Immature natural killer cell (primary cell): ENCODE measurements around the gene SIL1. TPM values are rescaled to one million over a fixed set of nuclear protein-coding genes. Genes with fewer than 3 reads are reported as not detected.

Experiments
- DNase-seq, 3 donors: peaks; one replicate each; pipeline ENCODE4 v3.0.0; 2022; ENCODE audit warnings: mixed read lengths in 1 of 3
- H3K27ac Mint-ChIP-seq, 6 donors: one replicate each; pipeline ENCODE4 v1.8.0; 2020; ENCODE audit warnings: mixed read lengths in 6 of 6, mild to moderate bottlenecking in 5 of 6, inconsistent platforms in 4 of 6, moderate library complexity in 3 of 6
- H3K27me3 Mint-ChIP-seq, 3 donors: one replicate each; pipeline ENCODE4 v1.8.0; 2020 to 2021; ENCODE audit warnings: low read depth in 3 of 3, mild to moderate bottlenecking in 3 of 3, mixed read lengths in 3 of 3, moderate library complexity in 3 of 3, inconsistent platforms in 1 of 3
- H3K36me3 Mint-ChIP-seq, 3 donors: one replicate each; pipeline ENCODE4 v1.8.0; 2020; ENCODE audit warnings: mixed read lengths in 3 of 3, inconsistent platforms in 2 of 3, mild to moderate bottlenecking in 2 of 3
- H3K4me1 Mint-ChIP-seq, 2 donors: one replicate each; pipeline ENCODE4 v1.8.0; 2020; ENCODE audit warnings: inconsistent platforms in 2 of 2, mild to moderate bottlenecking in 2 of 2, mixed read lengths in 2 of 2, moderate library complexity in 1 of 2
- H3K4me3 Mint-ChIP-seq, 5 donors: one replicate each; pipeline ENCODE4 v1.8.0; 2020; ENCODE audit warnings: mild to moderate bottlenecking in 5 of 5, mixed read lengths in 5 of 5, inconsistent platforms in 3 of 5, moderate library complexity in 3 of 5
- H3K9me3 Mint-ChIP-seq, 6 donors: one replicate each; pipeline ENCODE4 v1.8.0; 2020; ENCODE audit warnings: mild to moderate bottlenecking in 6 of 6, mixed read lengths in 6 of 6, inconsistent platforms in 4 of 6, moderate library complexity in 3 of 6
- polyA plus RNA-seq, 3 donors: library from polyadenylated mRNA; unstranded; fragments of 300-500 nt; fragmentation: Illumina TruSeq; gene quantifications; one replicate each; pipeline ENCODE4 v1.2.3, GENCODE V29; 2021

SIL1 gene
- polyA plus RNA-seq, 3 donors from 2014 or later, result 22.0 to 22.7 (median 22.1) TPM

DNA sequence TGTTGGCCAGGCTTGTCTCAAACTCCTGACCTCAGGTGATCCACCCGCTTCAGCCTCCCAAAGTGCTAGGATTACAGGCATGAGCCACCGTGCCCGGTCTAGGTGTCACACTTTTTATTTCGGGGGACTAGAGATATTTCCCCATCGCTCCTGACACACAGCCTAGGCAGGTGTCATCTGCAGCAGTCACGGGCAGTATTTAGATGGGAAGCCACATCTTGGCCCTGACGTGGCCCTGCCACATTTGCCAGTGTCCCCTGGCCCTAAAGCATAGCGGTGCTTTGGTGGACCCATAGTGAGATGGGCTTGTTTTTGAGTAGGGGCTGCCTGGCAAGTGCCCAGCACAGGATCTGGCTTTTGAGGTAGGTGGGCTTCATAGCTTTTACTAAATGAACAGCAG, 278.0 kb downstream of the SIL1 start:
- Mint-ChIP-seq H3K4me1 (no peaks in the 10 kb centered on the region), H3K27ac (no peak overlapping the region), H3K9me3 (no peaks in the 10 kb centered on the region), H3K27me3 (peaks cover 0 to 2% (median 0%) of the 10 kb centered on the region in 3 donors), H3K4me3 (no peak overlapping the region), H3K36me3 (peaks cover 0 to 8% (median 3%) of the 10 kb centered on the region in 3 donors)
- no peak for DNase-seq

DNA sequence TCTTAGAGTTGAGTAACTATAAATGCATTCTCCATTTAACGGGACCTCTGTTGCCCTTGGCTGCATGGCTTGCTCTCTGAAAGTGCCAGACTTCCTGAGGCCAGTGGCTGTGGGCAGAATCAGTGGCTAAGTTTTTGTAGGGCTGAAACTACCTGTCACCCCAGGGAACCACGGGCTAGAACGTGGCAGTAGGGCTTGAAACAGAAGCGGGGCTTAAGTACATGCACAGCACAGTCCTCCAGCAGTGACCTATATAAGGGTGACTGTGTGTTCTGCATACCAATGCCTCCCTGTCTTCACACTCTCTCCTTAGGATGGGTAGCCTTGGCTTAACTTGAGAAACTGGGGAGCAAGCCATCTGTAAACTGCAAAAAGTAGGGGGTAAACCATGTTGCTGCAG, 279.5 kb downstream of the SIL1 start:
- Mint-ChIP-seq H3K36me3 (peaks cover 0 to 8% (median 0%) of the 10 kb centered on the region in 3 donors), H3K27ac (peak overlapping the region in 1 of 6 donors; percentile 43), H3K9me3 (no peaks in the 10 kb centered on the region), H3K4me3 (no peak overlapping the region), H3K27me3 (peaks cover 0 to 2% (median 0%) of the 10 kb centered on the region in 3 donors), H3K4me1 (no peaks in the 10 kb centered on the region)
- no peak for DNase-seq

DNA sequence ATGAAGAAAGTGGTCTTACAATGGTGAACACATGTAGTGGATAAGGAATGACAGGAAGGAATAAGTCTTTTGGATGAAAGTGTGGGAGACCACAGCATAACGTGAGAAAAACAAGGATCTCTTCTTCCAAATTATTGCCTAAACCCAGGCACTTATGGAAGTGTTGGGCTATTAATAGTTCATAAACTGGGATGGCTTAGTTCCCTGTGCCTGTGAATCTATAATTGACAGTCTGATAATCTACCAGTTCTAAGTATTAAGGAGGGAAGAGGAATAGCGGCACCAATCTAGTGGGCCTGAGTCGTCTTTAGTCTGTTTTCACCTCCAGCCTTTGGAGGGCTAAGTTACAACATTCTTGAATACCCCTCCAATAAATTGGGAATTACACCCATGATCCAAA, 283.8 kb downstream of the SIL1 start:
- Mint-ChIP-seq H3K4me3 (no peak overlapping the region), H3K4me1 (peaks cover 0 to 4% of the 10 kb centered on the region in 2 donors), H3K36me3 (peaks cover 7 to 28% (median 9%) of the 10 kb centered on the region in 3 donors), H3K27ac (no peak overlapping the region), H3K27me3 (peaks cover 0 to 4% (median 2%) of the 10 kb centered on the region in 3 donors), H3K9me3 (peaks cover 0 to 2% (median 0%) of the 10 kb centered on the region in 6 donors)
- no peak for DNase-seq

DNA sequence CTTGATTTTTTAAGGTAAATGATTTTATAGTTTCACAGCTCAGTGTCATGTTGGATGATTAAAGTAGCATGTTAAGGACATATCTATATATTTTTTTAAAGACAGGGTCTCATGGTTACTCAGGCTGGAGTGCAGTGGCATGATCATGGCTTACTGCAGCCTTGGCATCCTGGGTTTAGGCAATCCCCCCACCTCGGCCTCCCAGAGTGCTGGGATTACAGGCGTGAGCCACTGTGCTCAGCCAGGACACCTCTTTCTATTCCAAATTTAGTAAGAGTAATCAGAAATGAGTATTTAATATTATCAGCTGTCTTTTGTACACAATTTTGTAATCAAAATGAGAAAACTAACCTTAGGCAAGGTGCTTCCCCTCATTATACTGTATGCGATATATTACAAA, 284.4 kb downstream of the SIL1 start:
- DNase-seq, result no peak
- peaks cover 0 to 4% of the 10 kb centered on the region in 2 donors for H3K4me1 Mint-ChIP-seq
- H3K4me3 Mint-ChIP-seq, result no peak overlapping the region

DNA sequence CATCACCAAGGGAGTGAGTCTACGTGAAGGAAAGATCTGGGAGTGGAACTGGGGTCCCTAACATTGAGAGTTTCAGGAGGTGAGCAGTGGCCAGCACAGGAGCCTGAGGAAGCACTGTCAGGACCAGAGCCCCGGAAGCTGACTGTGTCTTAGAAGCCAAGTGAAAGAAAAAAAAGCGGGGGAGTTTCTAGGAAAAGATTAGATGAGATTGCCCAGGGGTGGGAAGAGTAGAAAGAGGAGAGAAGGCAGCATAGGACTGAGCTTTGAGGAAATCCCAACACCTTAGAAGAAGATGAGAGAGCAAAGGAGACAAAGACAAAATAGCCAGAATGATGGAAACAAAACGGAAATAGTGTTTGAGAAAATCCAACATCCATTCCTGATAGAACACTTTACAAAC, 286.1 kb downstream of the SIL1 start:
- H3K9me3 Mint-ChIP-seq, result peaks cover 0 to 2% (median 0%) of the 10 kb centered on the region in 6 donors
- H3K27me3 Mint-ChIP-seq, result peaks cover 0 to 4% (median 2%) of the 10 kb centered on the region in 3 donors
- DNase-seq, result no peak
- H3K27ac Mint-ChIP-seq, result no peak overlapping the region
- H3K36me3 Mint-ChIP-seq, result peaks cover 8 to 28% (median 9%) of the 10 kb centered on the region in 3 donors
- no peak overlapping the region for H3K4me3 Mint-ChIP-seq
- peaks cover 0 to 4% of the 10 kb centered on the region in 2 donors for H3K4me1 Mint-ChIP-seq

More for the DNA sequence above, 284.4 kb downstream of the SIL1 start:
- Mint-ChIP-seq H3K27ac (no peak overlapping the region), H3K27me3 (peaks cover 0 to 4% (median 2%) of the 10 kb centered on the region in 3 donors), H3K36me3 (peaks cover 8 to 28% (median 9%) of the 10 kb centered on the region in 3 donors), H3K9me3 (peaks cover 0 to 2% (median 0%) of the 10 kb centered on the region in 6 donors)

DNA sequence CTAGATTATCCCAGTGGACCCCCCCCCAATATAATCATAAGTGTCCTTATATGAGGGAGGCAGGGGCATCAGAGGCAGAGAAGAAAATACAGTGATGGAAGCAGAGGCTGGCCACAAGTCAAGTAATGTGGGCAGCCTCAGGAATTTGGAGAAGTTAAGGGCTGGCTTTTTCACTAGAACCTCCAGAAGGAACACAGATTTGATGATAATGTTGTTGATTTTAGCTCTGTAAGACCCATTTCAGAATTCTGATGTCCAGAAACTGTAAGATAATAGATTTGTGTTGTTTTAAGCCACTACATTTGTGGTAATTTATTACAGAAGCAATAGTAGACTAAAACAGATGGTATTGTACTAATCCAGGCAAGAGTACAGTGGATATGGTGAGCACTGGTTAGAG, 286.7 kb downstream of the SIL1 start:
- Mint-ChIP-seq H3K27ac (no peak overlapping the region), H3K9me3 (peaks cover 0 to 2% (median 0%) of the 10 kb centered on the region in 6 donors), H3K36me3 (peaks cover 8 to 33% (median 12%) of the 10 kb centered on the region in 3 donors), H3K27me3 (peaks cover 0 to 4% (median 2%) of the 10 kb centered on the region in 3 donors), H3K4me1 (peaks cover 0 to 4% of the 10 kb centered on the region in 2 donors), H3K4me3 (no peak overlapping the region)
- no peak for DNase-seq

DNA sequence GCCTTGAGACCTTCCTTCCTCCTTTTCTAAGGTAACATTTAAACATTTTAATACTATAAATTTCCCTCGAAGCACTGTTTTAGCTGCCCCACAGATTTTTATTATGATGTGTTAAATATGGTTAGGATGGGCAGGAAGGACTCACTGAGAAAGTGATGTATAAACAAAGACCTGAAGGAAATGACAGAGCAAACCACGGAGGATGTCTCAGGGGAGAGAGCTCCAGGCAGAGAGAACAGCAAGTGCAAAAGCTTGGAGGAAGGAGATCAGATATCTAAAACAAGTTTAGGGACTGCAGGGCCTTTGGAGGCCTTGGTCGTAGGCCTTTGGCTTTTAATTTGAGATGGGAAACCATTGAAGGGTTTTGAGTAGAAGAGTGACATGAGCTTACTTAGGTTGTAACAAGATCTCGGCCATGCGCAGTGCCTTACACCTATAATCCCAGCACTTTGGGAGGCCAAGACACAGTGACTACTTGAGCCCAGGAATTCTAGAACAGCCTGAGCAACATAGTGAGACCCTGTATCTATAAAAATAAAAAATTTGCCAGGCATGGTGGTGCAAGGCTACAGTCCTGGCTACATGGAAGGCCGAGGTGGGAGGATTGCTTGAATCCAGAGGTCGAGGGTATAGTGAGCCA, 287.5 kb downstream of the SIL1 start:
- no peak for DNase-seq
- H3K9me3 Mint-ChIP-seq, result peaks cover 0 to 2% (median 0%) of the 10 kb centered on the region in 6 donors
- no peak overlapping the region for H3K27ac Mint-ChIP-seq
- peaks cover 0 to 4% (median 2%) of the 10 kb centered on the region in 3 donors for H3K27me3 Mint-ChIP-seq
- peaks cover 12 to 39% (median 12%) of the 10 kb centered on the region in 3 donors for H3K36me3 Mint-ChIP-seq
- no peak overlapping the region for H3K4me3 Mint-ChIP-seq
- peaks cover 0 to 4% of the 10 kb centered on the region in 2 donors for H3K4me1 Mint-ChIP-seq

DNA sequence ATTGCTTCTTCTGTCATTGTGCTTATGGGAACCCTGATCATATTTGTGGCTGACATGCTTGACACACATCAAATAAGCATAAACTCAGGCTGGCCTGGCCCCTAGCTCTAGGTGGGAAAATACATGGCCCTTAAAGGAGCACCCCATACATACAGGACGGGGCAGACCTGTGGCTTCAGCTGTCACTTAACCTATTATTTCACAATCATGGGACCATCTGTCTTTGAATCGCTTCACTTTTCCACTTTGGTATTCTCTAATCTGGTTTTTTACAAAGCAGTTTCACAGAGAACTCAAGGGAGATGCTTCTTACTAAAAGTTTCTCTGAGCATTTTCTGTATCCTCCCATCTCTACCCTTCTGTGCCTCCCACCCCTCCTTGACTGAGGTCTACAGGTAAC, 288.4 kb downstream of the SIL1 start:
- Mint-ChIP-seq H3K9me3 (peaks cover 0 to 2% (median 0%) of the 10 kb centered on the region in 6 donors), H3K4me3 (no peak overlapping the region), H3K4me1 (peaks cover 0 to 4% of the 10 kb centered on the region in 2 donors), H3K36me3 (peaks cover 12 to 43% (median 15%) of the 10 kb centered on the region in 3 donors), H3K27me3 (peaks cover 0 to 2% (median 1%) of the 10 kb centered on the region in 3 donors), H3K27ac (no peak overlapping the region)
- DNase-seq, result no peak

DNA sequence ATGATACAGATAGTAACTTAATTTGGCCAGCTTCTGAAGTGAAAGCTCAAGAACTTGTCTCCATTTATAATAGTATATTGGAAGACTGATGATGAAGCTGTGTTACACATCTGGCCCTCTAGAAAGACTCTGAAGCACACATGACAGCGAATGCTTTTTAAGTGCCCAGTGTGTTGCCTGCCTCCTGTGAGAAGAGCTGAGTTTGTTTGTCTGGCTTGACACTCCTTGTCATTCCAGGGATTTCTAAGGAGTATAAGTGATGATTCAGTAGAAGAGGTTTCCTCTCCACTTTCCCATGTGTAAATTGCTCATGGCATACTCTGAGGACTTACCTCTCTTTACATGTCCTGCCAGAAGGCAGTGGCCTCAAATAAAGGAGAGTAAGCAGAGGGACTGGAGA, 292.6 kb downstream of the SIL1 start:
- Mint-ChIP-seq H3K36me3 (peaks cover 14 to 32% (median 19%) of the 10 kb centered on the region in 3 donors), H3K4me1 (peaks cover 2 to 4% of the 10 kb centered on the region in 2 donors), H3K27me3 (peaks cover 0 to 3% (median 0%) of the 10 kb centered on the region in 3 donors), H3K27ac (no peak overlapping the region), H3K9me3 (peaks cover 0 to 1% (median 0%) of the 10 kb centered on the region in 6 donors), H3K4me3 (no peak overlapping the region)
- DNase-seq, result no peak

DNA sequence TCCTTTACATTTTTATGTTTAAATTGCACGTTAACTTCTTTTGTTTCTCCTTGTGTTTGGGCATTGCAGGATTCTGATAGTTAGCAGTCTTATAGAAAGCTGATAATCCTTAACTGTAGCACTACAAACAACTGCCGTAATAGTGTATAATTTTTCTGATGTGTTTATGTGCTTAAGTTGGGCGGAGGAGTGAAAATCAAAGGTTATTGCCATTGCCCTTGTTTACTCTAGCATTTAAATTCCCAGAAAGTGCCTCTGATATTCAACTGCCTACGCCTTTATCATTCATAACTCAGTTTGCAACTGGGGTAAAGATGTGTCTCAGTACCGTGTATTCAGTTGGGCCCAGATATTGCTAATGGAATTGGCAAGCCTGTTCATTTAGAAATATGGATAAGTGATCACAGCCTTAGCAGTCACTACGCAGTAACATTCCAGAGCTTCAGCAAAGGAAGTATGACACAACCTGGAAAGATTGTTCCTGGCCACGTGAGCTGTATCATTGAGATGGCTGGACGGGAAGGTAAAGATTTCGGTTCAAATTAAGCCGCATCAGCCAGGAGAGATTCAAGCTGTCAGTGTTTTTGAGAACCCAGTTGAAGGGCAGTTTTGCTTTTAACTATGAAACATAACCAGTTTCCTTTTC, 294.9 kb downstream of the SIL1 start:
- Mint-ChIP-seq H3K27me3 (peaks cover 0 to 2% (median 1%) of the 10 kb centered on the region in 3 donors), H3K4me1 (peaks cover 0 to 7% of the 10 kb centered on the region in 2 donors)

DNA sequence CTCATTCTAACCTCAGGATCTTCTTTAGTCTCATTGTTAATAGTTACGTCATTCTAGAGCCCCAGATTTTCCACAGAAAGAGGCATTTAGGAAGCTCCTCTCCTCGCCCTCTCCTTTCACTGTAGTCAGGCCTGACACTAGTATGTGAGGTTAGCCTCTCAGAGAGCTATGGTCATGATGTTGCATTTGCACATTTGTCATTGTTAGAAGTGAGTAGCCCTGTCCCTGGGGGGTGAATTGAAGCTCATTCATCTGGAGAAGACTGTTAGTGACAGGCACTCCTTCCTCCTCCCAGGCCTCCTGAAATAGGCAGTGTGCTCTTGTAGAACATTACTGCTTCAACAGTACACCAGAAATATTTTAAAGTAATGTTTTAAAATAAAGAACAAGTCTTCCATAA, 296.5 kb downstream of the SIL1 start:
- H3K27me3 Mint-ChIP-seq, result peaks cover 0 to 2% (median 1%) of the 10 kb centered on the region in 3 donors
- H3K4me3 Mint-ChIP-seq, result no peak overlapping the region
- peaks cover 0 to 7% of the 10 kb centered on the region in 2 donors for H3K4me1 Mint-ChIP-seq
- DNase-seq, result no peak
- H3K36me3 Mint-ChIP-seq, result peaks cover 6 to 22% (median 11%) of the 10 kb centered on the region in 3 donors
- H3K9me3 Mint-ChIP-seq, result no peaks in the 10 kb centered on the region
- no peak overlapping the region for H3K27ac Mint-ChIP-seq

More for the DNA sequence above, 294.9 kb downstream of the SIL1 start:
- H3K9me3 Mint-ChIP-seq, result no peaks in the 10 kb centered on the region
- no peak for DNase-seq
- no peak overlapping the region for H3K4me3 Mint-ChIP-seq
- H3K27ac Mint-ChIP-seq, result no peak overlapping the region
- H3K36me3 Mint-ChIP-seq, result peaks cover 7 to 24% (median 11%) of the 10 kb centered on the region in 3 donors

DNA sequence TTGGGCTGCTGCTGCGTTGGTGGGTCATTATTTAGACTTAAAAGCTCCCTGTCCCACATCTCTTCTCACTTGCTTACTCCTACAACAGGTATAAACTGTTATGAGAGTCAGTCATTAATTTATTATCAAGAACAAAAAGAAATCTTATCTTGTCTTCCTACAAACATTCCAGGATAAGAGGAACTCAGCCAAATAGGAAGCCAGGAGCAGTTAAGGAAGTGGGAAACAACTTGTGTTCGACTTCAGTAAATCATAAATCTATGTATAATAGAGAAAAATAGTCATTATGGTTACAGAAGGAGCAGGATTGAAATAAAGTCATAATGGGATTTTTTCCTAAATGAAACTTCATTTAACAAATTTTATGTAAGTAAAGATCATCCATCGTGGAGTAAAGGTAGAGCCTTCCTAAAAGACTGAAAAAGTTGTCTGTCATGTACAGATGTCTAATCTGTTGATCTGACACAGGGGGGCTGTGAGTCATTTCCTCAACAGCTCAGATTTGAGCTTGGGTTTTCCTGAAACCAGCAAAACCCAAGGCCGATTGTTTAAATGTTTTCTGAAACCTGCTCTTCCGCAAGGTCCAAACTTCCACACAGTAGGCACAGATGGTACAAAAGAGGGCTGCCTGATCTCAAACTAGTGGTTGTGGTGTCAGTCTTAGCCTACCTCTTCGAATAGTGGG, 297.7 kb downstream of the SIL1 start:
- no peaks in the 10 kb centered on the region for H3K9me3 Mint-ChIP-seq
- peaks cover 0 to 7% of the 10 kb centered on the region in 2 donors for H3K4me1 Mint-ChIP-seq
- H3K27me3 Mint-ChIP-seq, result peaks cover 0 to 2% (median 1%) of the 10 kb centered on the region in 3 donors
- no peak overlapping the region for H3K27ac Mint-ChIP-seq
- DNase-seq, result no peak
- peaks cover 4 to 10% (median 4%) of the 10 kb centered on the region in 3 donors for H3K36me3 Mint-ChIP-seq
- no peak overlapping the region for H3K4me3 Mint-ChIP-seq

DNA sequence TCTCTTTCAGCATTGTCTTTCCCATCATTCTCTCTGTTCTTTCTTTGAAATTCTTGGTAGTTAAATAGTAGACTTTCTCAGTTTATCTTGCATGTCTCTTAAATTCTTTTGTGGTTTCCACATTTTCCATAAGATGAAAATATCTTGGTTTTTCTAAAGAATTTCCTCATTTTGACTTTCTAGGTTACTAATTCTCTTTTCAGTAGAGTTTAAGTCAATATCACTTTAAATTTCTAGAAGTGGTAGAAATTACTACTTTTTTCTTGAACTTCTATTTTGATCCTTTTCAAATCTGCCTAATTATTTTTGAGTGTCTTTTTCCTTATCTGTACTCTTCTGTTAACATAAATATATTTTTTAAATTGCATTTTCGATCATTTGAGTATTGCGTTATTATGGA, 299.4 kb downstream of the SIL1 start:
- Mint-ChIP-seq H3K27ac (no peak overlapping the region), H3K27me3 (peaks cover 0 to 2% (median 1%) of the 10 kb centered on the region in 3 donors), H3K4me1 (peaks cover 0 to 7% of the 10 kb centered on the region in 2 donors), H3K4me3 (no peak overlapping the region), H3K36me3 (peaks cover 0 to 8% (median 3%) of the 10 kb centered on the region in 3 donors), H3K9me3 (no peaks in the 10 kb centered on the region)
- no peak for DNase-seq
